ENCODE results near the gene HTRA3.
A peak's percentile ranks its signal among the peaks of the same experiment; 100 is the strongest.

The HTRA3 gene

GRCh38 chr4:8283161-8283560, 13.6 kb downstream of the HTRA3 start:
- peak; percentile 44 for DNase-seq

- no peak for DNase-seq
These were observed 14.1 kb downstream of the HTRA3 start for GRCh38 chr4:8283631-8284121.

GRCh38 chr4:8284391-8284790, 14.8 kb downstream of the HTRA3 start:
- no peak for DNase-seq

- DNase-seq: no peak
These were observed 15.8 kb downstream of the HTRA3 start for GRCh38 chr4:8285143-8285975.

GRCh38 chr4:8285976-8286718, 16.6 kb downstream of the HTRA3 start:
- no peak for DNase-seq

GRCh38 chr4:8286719-8287342, 17.3 kb downstream of the HTRA3 start:
- DNase-seq: no peak

- no peak for DNase-seq
These were observed 18.1 kb downstream of the HTRA3 start for GRCh38 chr4:8287343-8288280.

GRCh38 chr4:8289151-8289750, 19.7 kb downstream of the HTRA3 start:
- DNase-seq: no peak

GRCh38 chr4:8289956-8290700, 20.6 kb downstream of the HTRA3 start:
- DNase-seq: no peak

GRCh38 chr4:8290701-8290970, 21.1 kb downstream of the HTRA3 start:
- DNase-seq: no peak

GRCh38 chr4:8291036-8291682, 21.6 kb downstream of the HTRA3 start:
- no peak for DNase-seq

- no peak for DNase-seq
These were observed 22.3 kb downstream of the HTRA3 start for GRCh38 chr4:8291701-8292477.

GRCh38 chr4:8292478-8293107, 23.0 kb downstream of the HTRA3 start:
- DNase-seq: no peak

- no peak for DNase-seq
These were observed 23.8 kb downstream of the HTRA3 start for GRCh38 chr4:8293131-8293975.

- DNase-seq: no peak
These were observed 24.5 kb downstream of the HTRA3 start for GRCh38 chr4:8294036-8294435.

- DNase-seq: no peak
These were observed 25.2 kb downstream of the HTRA3 start for GRCh38 chr4:8294775-8295174.

- no peak for DNase-seq
These were observed 25.9 kb downstream of the HTRA3 start for GRCh38 chr4:8295471-8295870.

- no peak for DNase-seq
These were observed 26.9 kb downstream of the HTRA3 start for GRCh38 chr4:8296491-8296890.

GRCh38 chr4:8297141-8297601, 27.6 kb downstream of the HTRA3 start:
- no peak for DNase-seq

Measured in hematopoietic multipotent progenitor cell treated with erythropoietin and hydrocortisone succinate and interleukin-3 and kit ligand, for 4 days (in vitro differentiated cells).